22Rv1 (cell line): Measurements from ENCODE around the gene EFNA3.

Experiments used
- CTCF ChIP-seq: fragments of 450-650 bp; IDR thresholded peaks from 2 replicates; pipeline ENCODE4 v1.5.1; 2017; ENCODE audit warnings: mild to moderate bottlenecking
- ZFX ChIP-seq: fragments of 450-650 bp; IDR thresholded peaks from 2 replicates; pipeline ENCODE4 v1.6.1; 2017; ENCODE audit warnings: antibody characterized with exemption, borderline replicate concordance

GRCh38 chr1:155053531-155054105 lies 25.0 kb upstream of the EFNA3 start:
- TF ChIP-seq CTCF (no peak), ZFX (no peak)
